Neural crest cell (in vitro differentiated cells): Measurements from ENCODE around the gene MPP2. TPM values are rescaled to one million over a fixed set of nuclear protein-coding genes. Genes with fewer than 3 reads are reported as not detected.

ENCODE experiments used
- DNase-seq: peaks from one replicate; pipeline ENCODE4 v3.0.0; 2021; ENCODE audit warnings: low read depth, mixed read lengths, low spot score
- H3K27ac Mint-ChIP-seq: one replicate; pipeline ENCODE4 v1.8.0; 2021; ENCODE audit warnings: mild to moderate bottlenecking, mixed read lengths; ENCODE audit not compliant: unreplicated experiment
- H3K27me3 Mint-ChIP-seq: 2 replicates; pipeline ENCODE4 v1.8.0; 2021; ENCODE audit warnings: low read depth, mild to moderate bottlenecking, mixed read lengths
- H3K36me3 Mint-ChIP-seq: 2 replicates; pipeline ENCODE4 v1.8.0; 2021; ENCODE audit warnings: low read depth, mild to moderate bottlenecking, mixed read lengths
- H3K4me1 Mint-ChIP-seq: 2 replicates; pipeline ENCODE4 v1.8.0; 2021; ENCODE audit warnings: mixed read lengths
- H3K4me3 Mint-ChIP-seq: one replicate; pipeline ENCODE4 v1.8.0; 2021; ENCODE audit warnings: mild to moderate bottlenecking, mixed read lengths
- H3K9me3 Mint-ChIP-seq: 2 replicates; pipeline ENCODE4 v1.8.0; 2021; ENCODE audit warnings: mixed read lengths
- total RNA-seq: library from RNA; stranded (reverse); gene quantifications from 2 replicates; pipeline ENCODE4 v1.2.1, GENCODE V29; 2021
- TF ChIP-seq, protein P1 (sequence below): fragments of 200-600 bp; sonication (generic); conservative IDR thresholded peaks from 2 replicates; pipeline ENCODE4 v1.5.0; 2021; ENCODE audit warnings: antibody characterized with exemption, mild to moderate bottlenecking

Gene MPP2
- total RNA-seq, 1 donor from 2014 or later: 29.8 TPM

DNA sequence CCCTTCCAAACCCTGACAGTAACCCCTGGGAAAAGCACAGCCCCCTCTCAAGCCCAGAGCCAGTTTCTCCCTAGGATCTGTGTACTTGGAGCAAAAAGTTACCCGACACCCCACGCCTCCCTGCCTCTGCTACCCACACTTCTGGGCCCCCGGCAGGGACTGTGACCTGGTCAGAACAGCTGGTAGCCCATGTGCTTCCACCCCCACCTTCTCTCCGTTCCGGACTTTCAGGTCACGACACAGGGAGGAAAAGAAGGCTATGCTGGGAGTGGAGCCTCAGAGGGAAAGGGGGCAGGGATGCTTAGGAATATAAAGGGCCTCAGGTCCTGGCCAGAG is 28.6 kb upstream of the MPP2 start:
- Mint-ChIP-seq H3K4me1 (peaks cover 13% of the 10 kb centered on the region), H3K36me3 (no peaks in the 10 kb centered on the region), H3K27ac (no peak overlapping the region), H3K27me3 (peaks cover 8% of the 10 kb centered on the region), H3K4me3 (no peak overlapping the region), H3K9me3 (no peaks in the 10 kb centered on the region)
- TF ChIP-seq, protein P1, sequence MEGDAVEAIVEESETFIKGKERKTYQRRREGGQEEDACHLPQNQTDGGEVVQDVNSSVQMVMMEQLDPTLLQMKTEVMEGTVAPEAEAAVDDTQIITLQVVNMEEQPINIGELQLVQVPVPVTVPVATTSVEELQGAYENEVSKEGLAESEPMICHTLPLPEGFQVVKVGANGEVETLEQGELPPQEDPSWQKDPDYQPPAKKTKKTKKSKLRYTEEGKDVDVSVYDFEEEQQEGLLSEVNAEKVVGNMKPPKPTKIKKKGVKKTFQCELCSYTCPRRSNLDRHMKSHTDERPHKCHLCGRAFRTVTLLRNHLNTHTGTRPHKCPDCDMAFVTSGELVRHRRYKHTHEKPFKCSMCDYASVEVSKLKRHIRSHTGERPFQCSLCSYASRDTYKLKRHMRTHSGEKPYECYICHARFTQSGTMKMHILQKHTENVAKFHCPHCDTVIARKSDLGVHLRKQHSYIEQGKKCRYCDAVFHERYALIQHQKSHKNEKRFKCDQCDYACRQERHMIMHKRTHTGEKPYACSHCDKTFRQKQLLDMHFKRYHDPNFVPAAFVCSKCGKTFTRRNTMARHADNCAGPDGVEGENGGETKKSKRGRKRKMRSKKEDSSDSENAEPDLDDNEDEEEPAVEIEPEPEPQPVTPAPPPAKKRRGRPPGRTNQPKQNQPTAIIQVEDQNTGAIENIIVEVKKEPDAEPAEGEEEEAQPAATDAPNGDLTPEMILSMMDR: no peak
- DNase-seq: no peak

DNA sequence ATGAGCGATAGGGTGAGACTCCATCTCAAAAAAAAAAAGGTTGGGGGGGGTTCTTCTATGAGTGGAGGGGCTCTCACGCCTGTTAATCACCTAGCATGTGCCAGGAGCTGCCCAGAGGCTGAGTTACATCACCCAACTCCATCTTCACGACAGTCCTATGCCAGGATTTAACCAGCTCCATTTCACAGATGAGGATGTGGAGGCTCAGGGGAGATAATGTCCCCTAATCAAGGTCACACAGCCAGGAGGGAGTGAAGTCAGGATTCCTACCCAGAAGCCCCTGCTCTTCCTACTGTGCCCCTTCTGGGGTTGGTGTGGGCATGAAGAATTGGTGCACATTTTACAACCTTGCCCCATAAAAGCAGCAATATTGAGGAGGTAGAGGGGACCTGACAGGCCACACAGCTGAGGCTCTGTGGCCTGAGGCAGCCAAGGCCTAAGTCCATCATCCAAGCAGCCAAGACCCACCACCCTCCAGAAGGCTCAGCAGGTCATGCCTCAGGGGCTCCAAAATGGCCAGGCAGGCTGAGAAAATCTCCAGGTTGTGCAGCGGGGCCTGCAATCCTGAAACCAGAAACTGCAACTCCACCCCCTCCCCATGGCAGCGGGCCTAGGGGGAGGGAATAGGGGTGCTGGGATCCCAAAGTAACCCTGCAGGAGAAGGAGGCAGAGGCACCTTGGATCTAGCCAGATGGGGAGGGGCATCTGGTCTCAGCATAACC is 28.0 kb upstream of the MPP2 start:
- DNase-seq: no peak
- TF ChIP-seq, protein P1: no peak
- H3K4me3 Mint-ChIP-seq: no peak overlapping the region
- no peaks in the 10 kb centered on the region for H3K9me3 Mint-ChIP-seq
- H3K36me3 Mint-ChIP-seq: no peaks in the 10 kb centered on the region
- no peak overlapping the region for H3K27ac Mint-ChIP-seq
- peaks cover 8% of the 10 kb centered on the region for H3K4me1 Mint-ChIP-seq
- H3K27me3 Mint-ChIP-seq: peaks cover 8% of the 10 kb centered on the region

DNA sequence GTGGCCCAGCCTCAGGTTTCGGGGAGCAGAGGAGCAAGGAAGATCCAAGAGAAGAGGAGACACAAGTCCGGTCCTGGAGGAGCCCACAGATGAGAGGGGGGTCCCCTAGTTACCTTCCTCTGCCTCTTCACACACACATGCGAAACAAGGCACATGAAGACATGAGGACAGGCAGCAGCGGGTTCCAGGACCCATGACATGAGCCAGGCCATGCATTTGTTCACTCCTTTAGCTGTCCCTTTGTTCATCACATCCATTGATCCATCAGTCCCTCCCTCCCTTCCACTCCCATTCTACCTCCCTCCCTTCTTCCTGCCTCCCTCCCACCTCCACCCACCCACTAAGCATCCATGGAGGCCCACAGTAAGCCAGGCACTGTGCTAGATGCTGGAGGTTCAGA is 25.6 kb upstream of the MPP2 start:
- H3K4me1 Mint-ChIP-seq: peaks cover 4% of the 10 kb centered on the region
- no peaks in the 10 kb centered on the region for H3K9me3 Mint-ChIP-seq
- TF ChIP-seq, protein P1: no peak
- no peak for DNase-seq
- no peak overlapping the region for H3K4me3 Mint-ChIP-seq
- no peak overlapping the region for H3K27ac Mint-ChIP-seq
- H3K36me3 Mint-ChIP-seq: no peaks in the 10 kb centered on the region
- H3K27me3 Mint-ChIP-seq: peaks cover 17% of the 10 kb centered on the region

DNA sequence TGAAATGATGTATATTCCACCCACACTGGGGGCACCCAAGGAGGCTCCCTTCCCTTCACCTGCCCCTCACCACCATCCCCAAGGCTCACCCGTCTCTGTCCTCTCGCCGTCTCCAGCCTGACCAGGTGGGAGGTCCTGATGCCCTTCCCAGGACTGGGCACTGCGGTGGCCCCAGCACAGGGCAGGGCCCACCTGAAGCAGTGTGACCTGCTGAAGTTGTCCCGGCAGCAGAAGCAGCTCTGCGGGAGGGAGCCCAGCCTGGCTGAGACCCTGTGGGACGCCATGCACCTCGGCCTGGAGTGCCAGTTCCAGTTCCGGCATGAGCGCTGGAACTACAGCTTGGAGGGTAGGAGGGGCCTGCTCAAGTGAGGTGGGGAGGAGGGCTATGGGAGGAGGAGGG is 25.0 kb upstream of the MPP2 start:
- H3K27ac Mint-ChIP-seq: no peak overlapping the region
- H3K4me3 Mint-ChIP-seq: no peak overlapping the region
- peaks cover 21% of the 10 kb centered on the region for H3K27me3 Mint-ChIP-seq
- TF ChIP-seq, protein P1: no peak
- H3K36me3 Mint-ChIP-seq: no peaks in the 10 kb centered on the region
- peaks cover 3% of the 10 kb centered on the region for H3K4me1 Mint-ChIP-seq
- no peak for DNase-seq
- no peaks in the 10 kb centered on the region for H3K9me3 Mint-ChIP-seq

DNA sequence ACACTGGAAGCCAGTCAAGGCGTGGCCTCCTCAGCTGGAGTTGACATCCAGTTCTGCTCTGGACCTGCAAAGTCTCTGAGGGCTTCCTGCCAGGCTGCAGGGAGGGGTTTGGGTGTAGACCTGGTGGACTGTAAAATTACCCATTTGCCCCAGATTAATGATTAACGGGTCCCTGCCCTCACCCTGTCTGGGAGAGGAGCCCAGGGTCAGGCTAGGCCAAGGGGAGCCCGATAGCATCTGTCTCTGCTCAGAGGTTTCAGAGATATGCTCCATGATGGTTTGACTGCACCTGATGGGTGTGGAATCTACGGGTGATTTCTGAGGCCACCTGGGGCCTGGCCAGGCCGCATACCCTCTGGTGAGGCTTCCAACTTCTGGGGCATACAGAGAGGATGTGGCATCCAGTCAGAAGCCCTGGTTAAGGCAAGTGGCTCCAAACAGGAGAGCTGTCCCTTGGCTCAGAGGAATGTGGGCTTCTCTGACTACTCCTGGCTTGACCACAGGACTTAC is 23.8 kb upstream of the MPP2 start:
- Mint-ChIP-seq H3K4me3 (no peak overlapping the region), H3K27me3 (peaks cover 31% of the 10 kb centered on the region), H3K27ac (no peak overlapping the region), H3K36me3 (no peaks in the 10 kb centered on the region), H3K4me1 (no peaks in the 10 kb centered on the region), H3K9me3 (no peaks in the 10 kb centered on the region)
- TF ChIP-seq, protein P1: no peak
- DNase-seq: no peak
